Measurements from ENCODE around the gene G6PC2.

- TF ChIP-seq CTCF (conservative IDR thresholded peaks at IDR 0.05 in 1 of 2, IDR thresholded peaks at IDR 0.05 in 1 of 2; ENCODE audit: extremely low read depth in 1 of 2, insufficient read depth in 1 of 2, low read depth in 1 of 2, low read length in 2 of 2) (no peak), EZH2 (IDR thresholded peaks at IDR 0.05; ENCODE audit: borderline replicate concordance, low read length) (no peak)
Observed at GRCh38 chr2:168929031-168929430, 27.9 kb downstream of the G6PC2 start.
